PC-9 (cell line): ENCODE results near the gene CCDC146.

Experiments used
- CTCF ChIP-seq: fragments of 200-600 bp; sonication (generic); conservative IDR thresholded peaks from 2 replicates; pipeline ENCODE4 v1.6.1; 2017; ENCODE audit warnings: mixed run types, antibody characterized with exemption, mild to moderate bottlenecking, moderate library complexity
- EZH2 ChIP-seq: fragments of 200-600 bp; sonication (generic); IDR thresholded peaks from 2 replicates; pipeline ENCODE4 v1.8.0; 2017; ENCODE audit warnings: antibody characterized with exemption, low read depth

DNA sequence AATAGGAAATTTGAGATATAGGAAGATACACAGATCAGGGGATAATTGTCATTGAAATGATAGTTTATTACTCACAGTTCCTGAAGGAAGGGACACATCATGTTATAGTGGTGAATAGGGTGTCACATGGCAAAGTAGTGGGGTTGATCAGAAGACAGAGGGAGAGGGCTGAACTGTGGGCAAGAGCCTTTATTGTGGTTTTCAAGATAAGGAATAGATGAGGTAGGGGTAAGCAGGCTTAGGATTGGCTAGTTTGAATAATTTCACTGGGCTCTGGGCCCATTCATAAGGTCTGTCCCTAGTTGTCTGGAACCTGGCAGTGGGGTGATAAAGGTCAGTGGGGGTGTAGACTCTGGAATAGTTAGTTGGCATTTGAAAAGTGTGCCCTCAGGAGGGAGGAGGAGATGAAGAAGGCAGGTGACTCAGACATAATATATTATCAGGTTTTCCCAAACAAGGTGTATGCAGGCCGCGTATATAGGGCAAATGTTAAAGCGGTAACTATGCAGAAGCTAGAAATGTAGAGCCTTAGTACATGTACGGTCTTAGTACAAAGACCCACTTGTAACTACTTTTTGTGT lies 58.7 kb downstream of the CCDC146 start:
- TF ChIP-seq CTCF, result no peak
- no peak for TF ChIP-seq EZH2
